ENCODE data around the gene EHBP1.

- TF ChIP-seq CTCF (IDR thresholded peaks at IDR 0.05), result no peak
- TF ChIP-seq POLR2AphosphoS5 (IDR thresholded peaks at IDR 0.05), result no peak
These were observed 266.4 kb downstream of the EHBP1 start for GRCh38 chr2:62971936-62972335.
